Uterus (tissue), 2 donors: ENCODE data around the gene SCNM1.

ENCODE experiments used
- CTCF ChIP-seq, 4 experiments: fragments of 200-600 bp in 2 of 4; fragments of 450-650 bp in 2 of 4; sonication (generic) in 2 of 4; IDR thresholded peaks; one replicate each; pipeline ENCODE4 v1.5.1; 2016 to 2019; ENCODE audit warnings: antibody characterized with exemption in 4 of 4, mild to moderate bottlenecking in 2 of 4, moderate library complexity in 1 of 4
- POLR2A ChIP-seq, 2 donors: fragments of 450-650 bp; IDR thresholded peaks; one replicate each; pipeline ENCODE4 v1.6.1; 2016; ENCODE audit warnings: antibody characterized with exemption in 2 of 2, mild to moderate bottlenecking in 1 of 2, moderate library complexity in 1 of 2

GRCh38 chr1:151143986-151144385 lies 22.0 kb upstream of the SCNM1 start:
- TF ChIP-seq POLR2A (IDR thresholded peaks at IDR 0.05): no peak
- TF ChIP-seq CTCF (IDR thresholded peaks at IDR 0.05): no peak
